ENCODE data around the gene ATRX.

Gene ATRX

DNA sequence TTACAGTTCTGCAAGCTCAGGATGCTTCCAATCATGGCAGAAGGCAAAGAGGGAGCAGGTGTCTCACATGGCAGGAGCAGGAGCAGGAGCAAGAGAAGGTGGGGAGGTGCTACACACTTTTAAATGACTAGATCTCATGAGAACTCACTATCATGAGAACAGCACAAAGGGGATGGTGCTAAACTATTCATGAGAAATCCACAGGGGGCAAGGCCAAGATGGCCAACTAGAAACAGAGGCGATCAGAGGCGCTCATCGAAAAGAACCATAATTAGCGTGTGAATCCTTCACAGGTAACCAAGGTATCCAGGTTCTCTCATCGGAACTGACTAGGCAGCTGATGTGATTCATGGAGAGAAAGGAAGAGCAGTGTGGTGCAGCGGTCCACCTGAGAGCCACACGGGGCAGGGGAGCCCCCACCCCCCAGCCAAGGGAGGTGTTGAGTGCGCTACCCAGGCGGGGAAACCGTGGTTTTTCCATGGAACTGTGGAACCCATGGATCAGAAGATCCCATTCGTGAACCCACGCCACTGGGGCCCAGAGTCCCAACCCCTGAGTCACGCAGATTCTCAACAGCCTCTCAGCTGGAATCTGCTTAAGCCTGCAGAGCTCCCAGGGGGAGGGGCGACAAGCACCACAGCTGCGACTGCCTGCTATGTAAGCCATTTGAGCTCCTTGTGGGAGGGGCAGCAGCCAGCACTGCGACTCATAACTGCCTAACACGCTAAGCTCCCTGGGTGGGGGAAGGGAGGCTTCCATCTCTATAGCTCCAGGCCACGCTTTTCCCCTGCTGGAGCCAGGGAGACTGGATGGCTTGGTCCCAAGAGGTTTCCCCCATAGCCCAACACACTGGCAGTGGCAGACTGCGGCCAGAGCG is 292.1 kb downstream of the ATRX start:
- no peak for DNase-seq (ENCODE audit: low read depth)

DNA sequence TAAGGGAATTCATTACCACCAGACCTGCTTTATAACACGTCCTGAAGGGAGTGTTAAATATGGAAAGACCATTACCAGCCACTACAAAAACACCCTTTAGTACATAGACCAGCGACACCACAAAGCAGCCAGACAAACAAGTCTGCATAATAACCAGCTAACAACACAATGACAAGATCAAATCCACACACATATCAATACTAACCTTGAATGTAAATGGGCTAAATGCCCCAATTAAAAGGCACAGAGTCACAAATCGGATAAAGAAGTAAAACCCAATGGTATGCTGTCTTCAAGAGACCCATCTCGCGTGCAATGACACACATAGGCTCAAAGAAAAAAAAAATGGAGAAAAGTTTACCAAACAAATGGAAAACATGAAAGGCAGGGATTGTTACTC is 302.0 kb downstream of the ATRX start:
- DNase-seq (ENCODE audit: low read depth), result no peak

DNA sequence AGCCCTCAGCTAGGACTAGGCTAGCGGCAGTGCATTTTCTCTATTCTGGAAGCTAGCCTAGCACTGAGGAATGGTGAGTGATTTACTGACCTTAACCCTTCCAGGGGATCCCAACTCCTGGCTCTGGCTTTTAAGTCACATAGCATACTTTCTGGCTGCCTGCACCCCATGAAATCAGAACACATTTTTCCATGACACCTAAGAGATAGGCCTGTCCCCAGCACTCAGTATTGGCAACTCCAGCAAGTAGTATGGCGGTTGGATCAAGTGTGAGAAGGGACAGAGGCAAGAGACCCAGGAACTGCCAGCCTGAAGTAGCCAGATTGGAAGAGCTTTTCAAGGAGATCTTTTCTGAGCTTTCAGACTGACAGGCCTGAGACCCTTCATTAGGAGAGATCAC is 330.6 kb downstream of the ATRX start:
- no peak for DNase-seq (ENCODE audit: low read depth)

Data from stimulated activated CD4-positive, alpha-beta T cell treated with anti-CD3 and anti-CD28 coated beads, Interleukin-2, amount 100 ng/mL, for 4 hours (primary cell).